GM12878 (cell line): Measurements from ENCODE around the gene RNLS. TPM values are rescaled to one million over a fixed set of nuclear protein-coding genes. Genes with fewer than 3 reads are reported as not detected.

Experiments
- ATAC-seq: fragments of 200-7000 bp; cut with Tn5 transposase; 3 replicates; pipeline ENCODE4 v1.9.1; 2020; ENCODE audit warnings: mild to moderate bottlenecking, moderate library complexity
- BruUV-seq: library from RNA; stranded (reverse); fragments of 400-500 nt; replicated peaks from 2 replicates; lab custom pipeline; 2021; lab: Mats Ljungman, UMichigan
- CTCF ChIA-PET: fragments of 300-600 bp; sonication (Branson Sonifier 250); formaldehyde crosslinking; extraction: SDS; loops from one replicate; lab custom pipeline; 2021; ENCODE audit warnings: inconsistent platforms; lab: Yijun Ruan, JAX
- POLR2A ChIA-PET: fragments of 350-600 bp; formaldehyde crosslinking; extraction: SDS; loops from one replicate; lab custom pipeline; 2021; ENCODE audit warnings: inconsistent platforms; lab: Charles Lee
- RAD21 ChIA-PET: fragments of 300-600 bp; sonication (Branson Sonifier 250); formaldehyde crosslinking; loops from one replicate; lab custom pipeline; 2023; ENCODE audit warnings: antibody characterized with exemption; ENCODE audit not compliant: unreplicated experiment; lab: Charles Lee
- SMC1A ChIA-PET: fragments of 300-600 bp; sonication (Branson Sonifier 250); formaldehyde crosslinking; loops from one replicate; lab custom pipeline; 2023; ENCODE audit not compliant: unreplicated experiment, uncharacterized antibody; lab: Charles Lee
- DNase-seq: peaks from one replicate; pipeline ENCODE4 v3.0.0-alpha.2; 2011; ENCODE audit warnings: low read depth, low spot score
- FAIRE-seq: peaks from 3 replicates; lab custom pipeline; 2011; peaks lifted over from hg19 to GRCh38; lab: Jason Lieb, UNC
- H2AFZ ChIP-seq: 2 replicates; pipeline ENCODE4 v1.6.0; 2011; ENCODE audit warnings: low read depth, low read length, control low read depth; ENCODE audit not compliant: control insufficient read depth
- H3K27ac ChIP-seq: 2 replicates; pipeline ENCODE4 v1.5.1; 2011; ENCODE audit warnings: control low read depth; ENCODE audit not compliant: control insufficient read depth, insufficient read depth
- H3K27me3 ChIP-seq, 2 experiments: replicated peaks in 1 of 2; 2 replicates each; pipeline versions ENCODE4 v1.6.0 to v1.6.1; 2011; ENCODE audit warnings: low read length in 1 of 2; ENCODE audit not compliant: control insufficient read depth in 2 of 2, insufficient read depth in 2 of 2
- H3K36me3 ChIP-seq, 2 experiments: 2 replicates each; pipeline ENCODE4 v1.5.1; 2011; ENCODE audit warnings: low read length in 1 of 2; ENCODE audit not compliant: control insufficient read depth in 2 of 2, insufficient read depth in 2 of 2
- H3K4me1 ChIP-seq: 2 replicates; pipeline ENCODE4 v1.6.1; 2011; ENCODE audit warnings: mild to moderate bottlenecking, low read length, moderate library complexity, mixed read lengths; ENCODE audit not compliant: control insufficient read depth, insufficient read depth
- H3K4me2 ChIP-seq: 2 replicates; pipeline ENCODE4 v1.6.0; 2011; ENCODE audit warnings: control low read depth; ENCODE audit not compliant: control insufficient read depth, insufficient read depth
- H3K4me3 ChIP-seq: fragments of 200-600 bp; sonication (generic); 2 replicates; pipeline ENCODE4 v1.5.1; 2016
- H3K79me2 ChIP-seq: 2 replicates; pipeline ENCODE4 v1.6.0; 2011; ENCODE audit warnings: low read length; ENCODE audit not compliant: control insufficient read depth, insufficient read depth
- H3K9ac ChIP-seq: 2 replicates; pipeline ENCODE4 v1.8.0; 2011; ENCODE audit warnings: low read length, control low read depth, mixed read lengths; ENCODE audit not compliant: control insufficient read depth, insufficient read depth
- H3K9me3 ChIP-seq: replicated peaks from 3 replicates; pipeline ENCODE4 v1.5.1; 2011; ENCODE audit warnings: mild to moderate bottlenecking, low read length; ENCODE audit not compliant: control insufficient read depth, insufficient read depth
- H4K20me1 ChIP-seq: 2 replicates; pipeline ENCODE4 v1.6.0; 2011; ENCODE audit not compliant: control insufficient read depth, insufficient read depth
- BHLHE40 ChIP-seq, 2 experiments: fragments of 450-650 bp in 1 of 2; IDR thresholded peaks; 2 replicates each; pipeline ENCODE4 v1.6.1; 2011 to 2017; ENCODE audit warnings: low read depth in 2 of 2, borderline replicate concordance in 1 of 2, improper control_type of control experiment in 1 of 2, low read length in 1 of 2, mild to moderate bottlenecking in 1 of 2
- KAT2A ChIP-seq: conservative IDR thresholded peaks from 2 replicates; pipeline ENCODE4 v1.6.1; 2011; ENCODE audit warnings: low read depth, low read length; ENCODE audit not compliant: control insufficient read depth
- PRDM15 ChIP-seq: fragments of 450-650 bp; formaldehyde crosslinking; IDR thresholded peaks from 2 replicates; pipeline ENCODE4 v1.4.0; 2020; ENCODE audit warnings: mild to moderate bottlenecking, moderate library complexity
- ZBED1 ChIP-seq: IDR thresholded peaks from 2 replicates; pipeline ENCODE4 v1.6.1; 2016; ENCODE audit warnings: borderline replicate concordance
- ZBTB33 ChIP-seq: fragments of 450-650 bp; IDR thresholded peaks from 2 replicates; pipeline ENCODE4 v1.6.1; 2017; ENCODE audit warnings: mild to moderate bottlenecking
- WGBS: methylation state at CpG from one replicate; pipeline ENCODE4 v1.1.6; 2016; ENCODE audit warnings: low lambda C conversion rate; ENCODE audit not compliant: insufficient replicate concordance, insufficient coverage; ENCODE audit errors: missing lambda C conversion rate; 5-methylcytosine and 5-hydroxymethylcytosine counted together
- in situ Hi-C: fragments of 300-500 bp; cut with MboI; formaldehyde crosslinking; loops from 9 replicates; pipeline ENCODE4 v1.14.3; 2018; ENCODE audit warnings: mixed read lengths
- intact Hi-C: fragments of 100-400 bp; cut with micrococcal nuclease; formaldehyde crosslinking; loops from one replicate; pipeline ENCODE4 v1.14.2; 2022; ENCODE audit not compliant: unreplicated experiment
- polyA plus RNA-seq, 11 experiments: library from polyadenylated mRNA; depleted of rRNA in 4 of 11; unstranded in 6 of 11; stranded (reverse) in 5 of 11; fragments of >200 nt; fragmentation: Nextera tagmentation in 4 of 11; fragmentation: Illumina TruSeq in 1 of 11; extraction: Ambion mirVana in 4 of 11; extraction: Trizol in 1 of 11; gene quantifications; 1 replicate in 1 of 11; 2 replicates in 10 of 11; pipeline versions ENCODE4 v1.2.1 to v1.2.3, GENCODE V29; 2011 to 2016; ENCODE audit warnings: inconsistent platforms in 2 of 11, missing spikeins in 2 of 11, low read depth in 1 of 11
- total RNA-seq, 4 experiments: library from RNA; depleted of rRNA in 3 of 4; stranded (reverse); fragments of >200 nt in 3 of 4; fragmentation: Illumina TruSeq in 1 of 4; extraction: Trizol in 1 of 4; gene quantifications; 2 replicates each; pipeline versions ENCODE4 v1.2.1 to v1.2.3, GENCODE V29; 2013 to 2021

Gene RNLS
- total and polyA plus RNA-seq, 10 of the 15 experiments (the other 5 are each of a cell fraction or from before 2014, with no cell fraction given): 3.4 to 6.7 (median 4.6) TPM

GRCh38 chr10:88522715-88523114 is 60.4 kb downstream of the RNLS start (continued):
- TF ChIP-seq PRDM15 (CRISPR knock-in tag) (no peak), KAT2A (no peak), ZBED1 (no peak), BHLHE40 (IDR thresholded peaks at IDR 0.05; ENCODE audit: borderline replicate concordance in 1 of 2, low read depth in 2 of 2, low read length in 1 of 2) (no peak)

DNA sequence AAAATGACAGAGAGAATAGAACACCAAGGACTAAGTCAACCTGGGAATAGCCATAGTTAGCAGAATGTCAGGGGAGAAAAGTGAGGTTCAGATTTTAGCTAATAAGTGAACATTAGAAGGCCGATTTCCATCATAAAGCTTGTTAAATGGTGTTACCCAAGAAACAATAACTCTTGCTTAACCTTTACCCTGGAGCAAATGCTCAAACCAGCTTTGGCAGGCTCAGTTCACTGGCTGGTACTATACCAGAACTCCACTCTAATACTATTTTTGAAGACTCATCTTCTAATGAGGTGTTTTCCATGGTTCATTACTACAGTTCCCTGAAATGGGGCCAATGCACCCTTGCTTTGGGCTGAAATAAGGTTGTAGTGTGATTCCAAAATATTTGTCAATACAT is 61.3 kb downstream of the RNLS start:
- Histone ChIP-seq H3K36me3 (no peaks in the 10 kb centered on the region), H3K9me3 (no peaks in the 10 kb centered on the region), H3K4me1 (no peaks in the 10 kb centered on the region), H3K79me2 (no peaks in the 10 kb centered on the region), H2AFZ (no peak overlapping the region), H3K4me3 (no peak overlapping the region), H3K27ac (no peak overlapping the region), H3K27me3 (no peaks in the 10 kb centered on the region), H4K20me1 (no peaks in the 10 kb centered on the region), H3K9ac (no peak overlapping the region), H3K4me2 (no peak overlapping the region)
- TF ChIP-seq ZBTB33: no peak
- intact Hi-C loops: no loop called here
- ATAC-seq (no peak), DNase-seq (no peak), FAIRE-seq (no peak)
- BruUV-seq: no TSS peak
- RAD21 ChIA-PET: no interaction called here
- CTCF ChIA-PET: interaction anchor here (0.6 to 1.0 kb wide), 2 partner anchors 45 to 413 kb away, joined by 3 read pairs; no protein-coding TSS in a partner anchor
- SMC1A ChIA-PET: interaction anchor here (1.2 kb wide), 1 partner anchor 14 kb away, joined by 3 read pairs; no protein-coding TSS in a partner anchor
- in situ Hi-C loops: no loop called here
- WGBS: 0% methylated on average over 1 of the region's 1 CpG
- POLR2A ChIA-PET: interaction anchor here (0.5 kb wide), 1 partner anchor 902 kb away, joined by 6 read pairs; no protein-coding TSS in a partner anchor
